CD8-positive, alpha-beta memory T cell (primary cell): ENCODE measurements around the gene MTSS2. TPM values are rescaled to one million over a fixed set of nuclear protein-coding genes. Genes with fewer than 3 reads are reported as not detected.

ENCODE experiments used
- CTCF ChIA-PET: fragments of 350-600 bp; sonication (Branson Sonifier 250); formaldehyde crosslinking; loops from one replicate; lab custom pipeline; 2021; ENCODE audit warnings: antibody characterized with exemption; lab: Charles Lee
- POLR2A ChIA-PET: fragments of 350-600 bp; sonication (Branson Sonifier 250); formaldehyde crosslinking; loops from one replicate; lab custom pipeline; 2021; ENCODE audit warnings: antibody characterized with exemption; lab: Charles Lee
- DNase-seq, 5 donors: peaks; one replicate each; pipeline versions ENCODE4 v3.0.0 to v3.0.0-alpha.2; 2020 to 2022; ENCODE audit warnings: mixed read lengths in 1 of 5
- H3K27ac ChIP-seq: one replicate; pipeline ENCODE4 v1.7.0; 2013; ENCODE audit warnings: low read depth, mild to moderate bottlenecking, low read length, moderate library complexity
- H3K27me3 ChIP-seq: 2 replicates; pipeline ENCODE4 v1.7.0; 2013; ENCODE audit warnings: low read length, mild to moderate bottlenecking; ENCODE audit not compliant: insufficient read depth, poor library complexity, severe bottlenecking
- H3K36me3 ChIP-seq: 2 replicates; pipeline ENCODE4 v1.7.0; 2013; ENCODE audit warnings: mild to moderate bottlenecking, low read length, moderate library complexity; ENCODE audit not compliant: insufficient read depth
- H3K4me1 ChIP-seq: 2 replicates; pipeline ENCODE4 v1.7.0; 2013; ENCODE audit warnings: mild to moderate bottlenecking, low read length, moderate library complexity; ENCODE audit not compliant: insufficient read depth
- H3K4me3 ChIP-seq: 2 replicates; pipeline ENCODE4 v1.7.0; 2013; ENCODE audit warnings: mild to moderate bottlenecking, low read length
- H3K9me3 ChIP-seq: 2 replicates; pipeline ENCODE4 v1.7.0; 2013; ENCODE audit warnings: mild to moderate bottlenecking, low read length
- H3K27ac Mint-ChIP-seq, 8 donors: one replicate each; pipeline ENCODE4 v1.8.0; 2020 to 2021; ENCODE audit warnings: mixed read lengths in 8 of 8, mild to moderate bottlenecking in 6 of 8, inconsistent platforms in 3 of 8, moderate library complexity in 3 of 8
- H3K27me3 Mint-ChIP-seq, 2 donors: one replicate each; pipeline ENCODE4 v1.8.0; 2020 to 2021; ENCODE audit warnings: mixed read lengths in 2 of 2, mild to moderate bottlenecking in 1 of 2, moderate library complexity in 1 of 2
- H3K36me3 Mint-ChIP-seq, 3 donors: one replicate each; pipeline ENCODE4 v1.8.0; 2020 to 2021; ENCODE audit warnings: mixed read lengths in 3 of 3, inconsistent platforms in 1 of 3, mild to moderate bottlenecking in 1 of 3
- H3K4me1 Mint-ChIP-seq, 3 donors: one replicate each; pipeline ENCODE4 v1.8.0; 2020 to 2021; ENCODE audit warnings: mixed read lengths in 3 of 3, inconsistent platforms in 1 of 3, mild to moderate bottlenecking in 1 of 3
- H3K4me3 Mint-ChIP-seq, 7 donors: one replicate each; pipeline ENCODE4 v1.8.0; 2020 to 2021; ENCODE audit warnings: mixed read lengths in 7 of 7, mild to moderate bottlenecking in 6 of 7, moderate library complexity in 4 of 7, inconsistent platforms in 2 of 7
- H3K9me3 Mint-ChIP-seq, 5 donors: one replicate each; pipeline ENCODE4 v1.8.0; 2020 to 2022; ENCODE audit warnings: mixed read lengths in 5 of 5, mild to moderate bottlenecking in 3 of 5, moderate library complexity in 2 of 5, inconsistent platforms in 1 of 5
- polyA plus RNA-seq: library from polyadenylated mRNA; unstranded; fragments of 300-500 nt; fragmentation: Illumina TruSeq; gene quantifications from one replicate; pipeline ENCODE4 v1.2.3, GENCODE V29; 2021
- total RNA-seq, 2 experiments: library from RNA; stranded (reverse); gene quantifications; one replicate each; pipeline ENCODE4 v1.2.3, GENCODE V29; 2021

The MTSS2 gene
- total and polyA plus RNA-seq, 3 experiments from 2014 or later: 2.2 to 3.0 TPM; not detected in 1

DNA sequence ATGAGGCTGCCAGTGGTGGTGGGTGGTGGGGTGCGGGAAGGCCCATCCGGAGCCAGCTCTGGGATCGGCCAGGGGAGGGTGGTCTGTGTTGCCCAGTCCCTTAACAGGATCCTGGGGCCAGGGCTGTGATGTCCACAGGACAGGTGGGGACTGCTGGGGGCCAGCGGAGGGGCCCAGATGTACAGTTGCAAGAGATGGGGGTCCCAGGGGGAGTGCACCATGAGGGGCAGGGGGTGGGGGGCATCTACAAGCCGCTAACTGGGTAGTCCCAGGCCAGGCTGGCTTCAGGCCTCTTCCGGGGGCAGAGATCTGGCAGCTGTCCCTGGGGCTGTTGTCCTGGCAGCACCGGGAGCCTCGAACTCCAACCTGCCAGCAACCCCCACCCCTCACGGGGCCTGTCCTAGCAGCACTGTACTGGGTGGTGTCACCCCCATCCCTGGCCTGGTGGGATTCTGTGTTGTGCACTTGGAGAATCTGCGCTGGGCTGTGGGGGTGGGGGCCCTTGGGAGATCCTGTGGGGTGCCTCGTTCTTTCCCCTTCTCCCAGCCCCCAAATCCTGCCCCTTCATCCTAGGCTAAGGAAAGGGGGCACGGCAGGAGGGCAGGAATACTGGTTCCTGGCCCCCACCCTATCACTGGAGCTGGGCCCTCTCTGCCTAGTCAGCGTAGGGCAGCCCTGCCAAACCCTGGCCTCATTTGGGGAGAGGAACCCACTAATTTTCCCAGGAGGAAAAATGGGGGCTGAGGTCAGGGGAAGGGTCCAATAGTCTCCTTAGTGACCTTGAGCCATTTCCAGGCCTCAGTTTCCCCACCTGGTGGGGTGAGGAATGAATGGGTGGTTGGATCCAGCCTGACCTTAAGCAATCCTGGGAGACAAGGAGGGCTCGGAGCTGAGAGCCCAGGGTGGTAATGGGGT, 1.4 kb downstream of the MTSS2 start:
- Mint-ChIP-seq H3K27ac (peak overlapping the region in 1 of 8 donors; percentile 24), H3K9me3 (no peaks in the 10 kb centered on the region), H3K4me3 (peak overlapping the region in 4 of 7 donors; percentile 31 to 52 (median 49)), H3K4me1 (peaks cover 6 to 15% (median 6%) of the 10 kb centered on the region in 3 donors), H3K36me3 (peaks cover 0 to 1% (median 0%) of the 10 kb centered on the region in 3 donors), H3K27me3 (peaks cover 10 to 12% of the 10 kb centered on the region in 2 donors)
- no peak for DNase-seq
- ChIA-PET POLR2A (no interaction called here), CTCF (interaction anchor here (2.4 kb wide), 1 partner anchor 87 kb away, joined by 7 read pairs; no protein-coding TSS in a partner anchor)
- no peaks in the 10 kb centered on the region for H3K9me3 ChIP-seq
- H3K4me3 ChIP-seq: no peak overlapping the region
- no peak overlapping the region for H3K27ac ChIP-seq
- H3K4me1 ChIP-seq: no peaks in the 10 kb centered on the region
- H3K36me3 ChIP-seq: no peaks in the 10 kb centered on the region
- peaks cover 7% of the 10 kb centered on the region for H3K27me3 ChIP-seq

DNA sequence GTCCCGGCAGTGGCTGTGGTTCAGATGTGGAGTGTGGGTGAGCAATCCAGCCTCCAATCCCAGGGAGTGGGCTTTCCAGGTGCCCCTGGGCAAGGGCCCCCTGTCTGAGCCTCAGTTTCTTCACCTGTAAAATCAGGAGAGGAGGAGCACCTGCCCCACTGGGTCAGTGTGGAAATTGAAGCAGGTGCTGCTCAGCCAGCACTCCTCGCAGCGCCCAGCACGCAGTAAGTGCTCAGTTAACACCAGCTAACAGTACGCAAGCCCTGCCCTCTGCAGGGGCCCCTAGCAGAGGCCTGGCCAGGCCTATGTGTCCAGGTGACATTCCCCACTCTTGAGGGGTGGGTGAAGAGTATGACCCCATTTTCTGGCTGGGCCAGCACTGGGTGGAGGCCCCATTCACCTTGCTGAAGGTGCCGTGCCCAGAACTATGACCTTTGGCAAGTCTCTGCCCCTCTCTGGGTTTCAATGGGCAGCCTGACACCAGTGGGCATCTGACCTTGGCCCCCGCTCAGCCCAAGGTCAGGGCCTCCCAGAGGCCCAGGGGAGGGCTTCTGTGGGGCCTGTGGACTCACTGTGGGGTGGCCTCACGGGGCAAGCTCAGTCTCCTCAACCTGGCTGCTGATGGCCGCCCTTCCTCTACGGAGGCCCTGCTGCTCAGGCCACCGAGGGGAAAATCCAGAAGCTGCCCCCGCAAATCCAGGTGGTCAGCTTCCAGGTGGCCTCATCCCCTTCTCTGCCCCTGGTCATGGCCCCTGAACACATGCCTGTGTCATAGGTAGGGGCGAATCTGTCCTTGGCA, 2.5 kb downstream of the MTSS2 start:
- CTCF ChIA-PET: interaction anchor here (2.4 kb wide), 1 partner anchor 88 kb away, joined by 7 read pairs; no protein-coding TSS in a partner anchor
- H3K27ac ChIP-seq: no peak overlapping the region
- Mint-ChIP-seq H3K27ac (no peak overlapping the region), H3K36me3 (no peaks in the 10 kb centered on the region), H3K27me3 (peaks cover 10 to 12% of the 10 kb centered on the region in 2 donors), H3K9me3 (no peaks in the 10 kb centered on the region), H3K4me3 (no peak overlapping the region), H3K4me1 (peaks cover 11 to 24% (median 15%) of the 10 kb centered on the region in 3 donors)
- H3K4me3 ChIP-seq: no peak overlapping the region
- POLR2A ChIA-PET: interaction anchor here (0.5 kb wide), 1 partner anchor 50 kb away, joined by 3 read pairs; no protein-coding TSS in a partner anchor
- H3K36me3 ChIP-seq: no peaks in the 10 kb centered on the region
- DNase-seq: no peak
- H3K9me3 ChIP-seq: no peaks in the 10 kb centered on the region
- H3K27me3 ChIP-seq: peaks cover 7% of the 10 kb centered on the region
- H3K4me1 ChIP-seq: no peaks in the 10 kb centered on the region

DNA sequence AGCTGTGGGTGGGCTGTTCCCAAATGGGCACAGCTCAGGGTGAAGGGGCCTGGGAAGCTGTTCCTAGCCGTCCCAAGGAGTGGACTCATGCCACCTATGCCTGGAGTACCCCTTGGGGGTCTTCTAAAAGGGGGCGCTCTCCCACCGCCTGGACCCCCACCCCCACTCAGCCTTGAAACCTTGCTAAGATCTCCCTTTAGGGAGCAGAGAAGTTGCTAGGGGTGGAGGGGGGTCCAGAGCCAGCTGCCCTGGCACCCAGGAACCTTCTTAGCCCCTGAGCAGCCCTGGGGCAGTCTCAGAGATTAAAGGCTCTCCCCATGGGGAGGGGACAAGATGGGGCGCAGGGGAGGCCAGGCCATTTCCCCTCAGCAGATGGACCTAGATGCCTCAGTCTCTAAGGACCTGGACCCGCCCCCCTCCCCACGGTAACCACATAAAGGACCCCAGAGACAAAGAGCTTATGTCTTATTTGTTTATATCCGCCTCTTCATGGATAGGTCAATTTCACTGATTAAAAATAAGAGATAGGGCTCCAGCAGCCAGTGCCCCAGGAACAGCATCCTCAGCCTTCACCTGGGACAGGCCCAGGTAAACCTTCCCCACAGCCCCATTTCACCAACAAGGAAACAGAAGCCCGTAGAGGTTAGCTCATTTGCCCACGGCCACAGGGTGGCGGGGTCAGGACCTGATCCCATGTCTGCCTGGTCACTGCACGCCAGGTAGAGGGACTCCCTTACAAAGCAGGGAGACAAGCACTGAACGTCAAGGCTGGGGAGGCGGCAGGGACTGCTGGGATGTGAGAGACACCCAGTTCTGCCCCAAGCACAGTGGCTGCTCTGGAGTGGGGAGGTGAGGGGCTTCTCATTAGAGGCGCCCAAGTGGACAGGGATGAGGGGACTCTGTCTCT, 3.4 kb downstream of the MTSS2 start:
- ChIA-PET CTCF (interaction anchor here (1.3 to 2.4 kb wide), 3 partner anchors 13 to 89 kb away, joined by 3 to 7 read pairs (median 4); no protein-coding TSS in a partner anchor), POLR2A (no interaction called here)
- H3K36me3 Mint-ChIP-seq: no peaks in the 10 kb centered on the region
- no peaks in the 10 kb centered on the region for H3K9me3 Mint-ChIP-seq
- DNase-seq: no peak
- Histone ChIP-seq H3K36me3 (no peaks in the 10 kb centered on the region), H3K27me3 (peaks cover 7% of the 10 kb centered on the region), H3K27ac (no peak overlapping the region), H3K4me1 (no peaks in the 10 kb centered on the region), H3K4me3 (no peak overlapping the region), H3K9me3 (no peaks in the 10 kb centered on the region)
- no peak overlapping the region for H3K4me3 Mint-ChIP-seq
- no peak overlapping the region for H3K27ac Mint-ChIP-seq
- H3K4me1 Mint-ChIP-seq: peaks cover 12 to 25% (median 17%) of the 10 kb centered on the region in 3 donors
- H3K27me3 Mint-ChIP-seq: peaks cover 10 to 12% of the 10 kb centered on the region in 2 donors

DNA sequence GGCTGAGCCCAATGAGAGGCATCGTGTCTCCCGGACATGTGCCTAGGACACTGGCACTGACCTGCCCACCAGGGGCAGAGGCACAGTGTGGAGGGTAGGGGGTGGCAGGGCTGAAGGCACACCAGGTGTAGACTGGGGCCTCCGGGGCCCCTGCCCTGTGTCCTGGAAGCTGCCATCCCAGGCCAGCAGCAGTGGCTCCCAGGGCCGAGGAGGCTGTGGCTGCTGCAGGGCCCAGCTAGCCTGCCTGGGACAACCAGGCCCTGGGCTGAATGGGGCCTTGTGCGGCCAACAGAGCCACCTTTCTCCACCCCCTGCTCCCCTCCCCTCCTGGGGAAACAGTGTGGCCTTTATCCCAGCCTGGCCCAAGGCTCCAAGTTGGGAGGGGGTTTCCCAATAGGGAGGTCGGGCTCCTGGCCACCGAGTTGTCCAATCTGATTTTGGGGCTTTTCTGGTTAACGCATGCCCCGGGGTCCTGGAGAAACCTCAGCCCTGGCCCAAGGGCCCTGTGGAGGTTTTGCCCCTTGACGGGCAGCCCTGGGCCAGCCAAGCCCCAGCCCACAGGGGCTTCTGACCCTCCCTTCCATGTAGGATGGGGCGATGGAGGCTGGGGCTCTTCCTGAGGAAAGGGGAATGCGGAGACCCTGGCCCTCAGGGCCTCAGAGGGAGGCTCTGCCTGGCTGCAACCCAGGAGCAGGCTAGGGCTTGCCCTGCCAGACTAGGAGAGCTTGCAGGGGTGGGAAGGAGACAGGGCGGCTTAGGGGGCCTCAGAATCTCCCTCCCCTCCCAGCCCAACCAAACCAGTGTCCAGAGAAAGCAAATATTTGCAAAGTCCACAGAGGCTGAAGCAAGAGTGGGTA, 4.2 kb downstream of the MTSS2 start:
- CTCF ChIA-PET: interaction anchor here (0.6 to 3.3 kb wide), 4 partner anchors 11 to 88 kb away, joined by 3 to 29 read pairs (median 4); no protein-coding TSS in a partner anchor
- Histone ChIP-seq H3K4me3 (no peak overlapping the region), H3K27ac (no peak overlapping the region), H3K36me3 (no peaks in the 10 kb centered on the region), H3K27me3 (peaks cover 7% of the 10 kb centered on the region), H3K9me3 (no peaks in the 10 kb centered on the region), H3K4me1 (no peaks in the 10 kb centered on the region)
- POLR2A ChIA-PET: interaction anchor here (0.6 kb wide), 1 partner anchor 307 kb away, joined by 3 read pairs; no protein-coding TSS in a partner anchor
- peaks cover 12 to 22% (median 15%) of the 10 kb centered on the region in 3 donors for H3K4me1 Mint-ChIP-seq
- H3K36me3 Mint-ChIP-seq: no peaks in the 10 kb centered on the region
- H3K4me3 Mint-ChIP-seq: no peak overlapping the region
- no peak overlapping the region for H3K27ac Mint-ChIP-seq
- H3K9me3 Mint-ChIP-seq: no peaks in the 10 kb centered on the region
- H3K27me3 Mint-ChIP-seq: peaks cover 9 to 12% of the 10 kb centered on the region in 2 donors
- DNase-seq: no peak

DNA sequence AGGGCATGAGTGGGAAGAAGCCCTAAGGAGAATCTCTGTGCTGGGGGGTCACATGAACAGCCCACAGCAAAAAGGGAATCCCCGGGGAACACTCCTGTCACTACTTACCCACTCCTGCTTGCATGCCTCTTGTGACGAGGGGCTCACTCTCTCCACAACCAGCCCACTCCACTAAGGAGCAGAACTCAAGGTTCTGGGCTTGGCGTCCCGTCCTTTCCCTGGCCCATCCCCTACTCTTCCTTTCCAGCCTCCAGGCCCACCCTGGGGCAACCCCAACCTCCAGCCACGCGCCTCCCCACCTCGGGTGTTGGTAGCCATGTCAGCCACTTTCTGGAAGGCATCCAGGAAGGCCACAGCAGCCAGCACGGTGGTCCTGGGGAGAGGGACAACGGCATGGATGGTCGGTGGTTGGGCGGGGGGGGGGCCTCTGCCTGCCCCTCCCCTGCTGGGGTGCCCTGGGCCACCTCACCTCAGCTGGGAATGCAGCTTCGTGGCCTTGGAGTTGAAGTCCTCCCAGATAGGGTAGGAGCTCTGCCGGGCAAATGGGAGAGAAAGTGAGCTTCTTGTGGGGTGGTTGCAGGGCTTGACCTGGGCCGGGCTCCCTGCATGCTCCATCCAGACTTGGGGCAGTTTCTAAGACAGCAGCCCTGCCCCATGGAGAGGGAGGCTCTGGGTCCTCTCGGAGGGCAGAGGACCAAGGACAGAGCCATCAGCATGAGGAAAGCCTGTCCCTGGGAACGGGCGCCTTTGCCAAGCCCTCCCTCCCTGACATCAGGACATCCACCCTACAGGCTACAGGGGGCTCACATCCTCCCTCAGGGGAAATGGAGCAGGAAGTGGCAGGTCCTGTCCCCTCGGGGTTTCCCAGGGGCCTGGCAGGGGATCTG, 5.1 kb downstream of the MTSS2 start:
- peaks cover 7% of the 10 kb centered on the region for H3K27me3 ChIP-seq
- H3K27me3 Mint-ChIP-seq: peaks cover 5 to 12% of the 10 kb centered on the region in 2 donors
- no peaks in the 10 kb centered on the region for H3K9me3 Mint-ChIP-seq
- H3K36me3 Mint-ChIP-seq: no peaks in the 10 kb centered on the region
- ChIA-PET CTCF (interaction anchor here (0.6 to 3.3 kb wide), 3 partner anchors 12 to 89 kb away, joined by 3 to 29 read pairs (median 3); no protein-coding TSS in a partner anchor), POLR2A (no interaction called here)
- peaks cover 11 to 18% (median 11%) of the 10 kb centered on the region in 3 donors for H3K4me1 Mint-ChIP-seq
- no peaks in the 10 kb centered on the region for H3K36me3 ChIP-seq
- no peak overlapping the region for H3K27ac ChIP-seq
- H3K27ac Mint-ChIP-seq: no peak overlapping the region
- H3K4me1 ChIP-seq: no peaks in the 10 kb centered on the region
- H3K4me3 Mint-ChIP-seq: no peak overlapping the region
- no peaks in the 10 kb centered on the region for H3K9me3 ChIP-seq
- DNase-seq: peak in 1 of 5 donors; percentile 29
- H3K4me3 ChIP-seq: no peak overlapping the region
